GM23338 (cell line): Measurements from ENCODE around the gene UNC13A. TPM values are rescaled to one million over a fixed set of nuclear protein-coding genes. Genes with fewer than 3 reads are reported as not detected.

Source experiments
- ATAC-seq: fragments of 200-7000 bp; cut with Tn5 transposase; 3 replicates; pipeline ENCODE4 v1.9.1; 2020
- DNase-seq: peaks from one replicate; pipeline ENCODE4 v3.0.0-alpha.2; 2015; ENCODE audit warnings: low spot score
- H2AFZ ChIP-seq: fragments of 200-600 bp; sonication (generic); 2 replicates; pipeline ENCODE4 v1.8.0; 2016; ENCODE audit warnings: antibody characterized with exemption, mild to moderate bottlenecking, moderate library complexity
- H3F3A ChIP-seq: fragments of 200-600 bp; sonication (generic); replicated peaks from 2 replicates; pipeline ENCODE4 v1.8.0; 2017; ENCODE audit warnings: antibody characterized with exemption, mixed run types, low read depth
- H3K27ac ChIP-seq: fragments of 200-600 bp; sonication (generic); 2 replicates; pipeline ENCODE4 v1.6.1; 2016; ENCODE audit warnings: low read depth
- H3K27me3 ChIP-seq: fragments of 200-600 bp; sonication (generic); 2 replicates; pipeline ENCODE4 v1.8.0; 2016; ENCODE audit warnings: mild to moderate bottlenecking, mixed run types, moderate library complexity; ENCODE audit not compliant: insufficient read depth
- H3K36me3 ChIP-seq: fragments of 200-600 bp; sonication (generic); 2 replicates; pipeline ENCODE4 v1.8.0; 2016; ENCODE audit warnings: mild to moderate bottlenecking; ENCODE audit not compliant: insufficient read depth
- H3K4me1 ChIP-seq: fragments of 200-600 bp; sonication (generic); 2 replicates; pipeline ENCODE4 v1.8.0; 2016; ENCODE audit warnings: mild to moderate bottlenecking, moderate library complexity; ENCODE audit not compliant: insufficient read depth
- H3K4me2 ChIP-seq: fragments of 200-600 bp; sonication (generic); 2 replicates; pipeline ENCODE4 v1.7.1; 2017; ENCODE audit warnings: mixed run types
- H3K4me3 ChIP-seq: fragments of 200-600 bp; sonication (generic); 2 replicates; pipeline ENCODE4 v1.6.1; 2016; ENCODE audit warnings: mixed run types
- H3K79me2 ChIP-seq: fragments of 200-600 bp; sonication (generic); replicated peaks from 2 replicates; pipeline ENCODE4 v1.8.0; 2017; ENCODE audit warnings: mild to moderate bottlenecking; ENCODE audit not compliant: insufficient read depth
- H3K9me2 ChIP-seq: fragments of 200-600 bp; sonication (generic); 2 replicates; pipeline ENCODE4 v1.8.0; 2017; ENCODE audit not compliant: insufficient read depth
- H4K20me1 ChIP-seq: fragments of 200-600 bp; sonication (generic); replicated peaks from 2 replicates; pipeline ENCODE4 v1.8.0; 2017; ENCODE audit warnings: mild to moderate bottlenecking; ENCODE audit not compliant: insufficient read depth
- H3K27ac Mint-ChIP-seq: 2 replicates; pipeline ENCODE4 v1.8.0; 2020; ENCODE audit warnings: inconsistent platforms, mild to moderate bottlenecking, moderate library complexity, mixed read lengths
- H3K27me3 Mint-ChIP-seq: 3 replicates; pipeline ENCODE4 v1.8.0; 2022; ENCODE audit warnings: low read depth, mild to moderate bottlenecking, moderate library complexity, mixed read lengths, inconsistent platforms; ENCODE audit not compliant: insufficient read depth, poor library complexity
- H3K36me3 Mint-ChIP-seq: 3 replicates; pipeline ENCODE4 v1.8.0; 2021; ENCODE audit warnings: low read depth, mild to moderate bottlenecking, inconsistent platforms, moderate library complexity, mixed read lengths
- H3K4me1 Mint-ChIP-seq: 3 replicates; pipeline ENCODE4 v1.8.0; 2020; ENCODE audit warnings: mild to moderate bottlenecking, inconsistent platforms, mixed read lengths
- H3K4me3 Mint-ChIP-seq: 3 replicates; pipeline ENCODE4 v1.8.0; 2021; ENCODE audit warnings: moderate library complexity, mild to moderate bottlenecking, inconsistent platforms, mixed read lengths
- H3K9me3 Mint-ChIP-seq: 3 replicates; pipeline ENCODE4 v1.8.0; 2020; ENCODE audit warnings: moderate library complexity, mild to moderate bottlenecking, inconsistent platforms, mixed read lengths
- CREB1 ChIP-seq: fragments of 250-450 bp; sonication (Bioruptor Pico); IDR thresholded peaks from 2 replicates; pipeline ENCODE4 v1.5.0; 2020; ENCODE audit warnings: low read depth, mild to moderate bottlenecking, moderate library complexity
- CTCF ChIP-seq, 2 experiments: fragments of 200-600 bp in 1 of 2; sonication (generic) in 1 of 2; conservative IDR thresholded peaks; 2 replicates each; pipeline versions ENCODE4 v1.5.1 to v1.6.1; 2016 to 2017; ENCODE audit warnings: antibody characterized with exemption in 2 of 2, low read depth in 2 of 2, mild to moderate bottlenecking in 2 of 2, moderate library complexity in 1 of 2
- ETS1 ChIP-seq: IDR thresholded peaks from 2 replicates; pipeline ENCODE4 v1.6.1; 2016; ENCODE audit warnings: antibody characterized with exemption
- EZH2 ChIP-seq: fragments of 200-600 bp; sonication (generic); IDR thresholded peaks from one replicate; pipeline ENCODE4 v1.8.0; 2017; ENCODE audit warnings: antibody characterized with exemption, mild to moderate bottlenecking, low read depth; ENCODE audit not compliant: unreplicated experiment
- EZH2phosphoT487 ChIP-seq: fragments of 200-600 bp; sonication (generic); IDR thresholded peaks from one replicate; pipeline ENCODE4 v1.8.1; 2018; ENCODE audit warnings: antibody characterized with exemption; ENCODE audit not compliant: unreplicated experiment
- NANOG ChIP-seq: IDR thresholded peaks from 2 replicates; pipeline ENCODE4 v1.6.1; 2016; ENCODE audit warnings: antibody characterized with exemption, borderline replicate concordance
- POLR2AphosphoS5 ChIP-seq: IDR thresholded peaks from 2 replicates; pipeline ENCODE4 v1.6.1; 2016; ENCODE audit warnings: antibody characterized with exemption, low read depth
- REST ChIP-seq: IDR thresholded peaks from one replicate; pipeline ENCODE4 v1.6.1; 2018; ENCODE audit warnings: antibody characterized with exemption; ENCODE audit not compliant: unreplicated experiment
- STAT1 ChIP-seq: IDR thresholded peaks from one replicate; pipeline ENCODE4 v1.6.1; 2016; ENCODE audit warnings: antibody characterized with exemption; ENCODE audit not compliant: unreplicated experiment
- ZNF462 ChIP-seq: fragments of 250-450 bp; sonication (Bioruptor Pico); IDR thresholded peaks from 2 replicates; pipeline ENCODE4 v1.5.0; 2020; ENCODE audit warnings: mild to moderate bottlenecking, moderate library complexity
- polyA plus RNA-seq: library from polyadenylated mRNA; unstranded; fragments of >200 nt; fragmentation: Nextera tagmentation; extraction: Ambion mirVana; gene quantifications from 2 replicates; pipeline ENCODE4 v1.2.1, GENCODE V29; 2016
- total RNA-seq: library from RNA; depleted of rRNA; stranded (reverse); fragments of >200 nt; shearing (Covaris generic); gene quantifications from 2 replicates; pipeline ENCODE4 v1.2.3, GENCODE V29; 2014

Gene UNC13A
- total and polyA plus RNA-seq, 2 experiments from 2014 or later = 9.5 to 30.4 TPM

- TF ChIP-seq CTCF (conservative IDR thresholded peaks at IDR 0.05; ENCODE audit: low read depth in 2 of 2) = 0 out of 4 replicates have a peak, but pooled peaks of 1 of the 2 experiments have one; percentile 4
Measured at GRCh38 chr19:17555480-17555928, 132.7 kb downstream of the UNC13A start, which contains the start of gene COLGALT1 (continued).

- TF ChIP-seq POLR2AphosphoS5 (no peak), EZH2 (no peak), STAT1 (no peak), NANOG (no peak), CREB1 (no peak), EZH2phosphoT487 (no peak), ETS1 (no peak), ZNF462 (CRISPR knock-in tag) (no peak), REST (no peak)
- H2AFZ ChIP-seq = peak overlapping the region; percentile 95
- no peaks in the 10 kb centered on the region for H3K36me3 ChIP-seq
- ATAC-seq = no peak
- H3K27ac ChIP-seq = no peak overlapping the region
- no peaks in the 10 kb centered on the region; the same call in 1 of the 2 replicates for H3K9me2 ChIP-seq
- H3K4me1 ChIP-seq = 0 out of 2 replicates have a peak, but pooled peaks cover 3% of the 10 kb centered on the region
- peaks cover 4% of the 10 kb centered on the region; the same call in 1 of the 2 replicates for H3K27me3 ChIP-seq
- no peak for DNase-seq
- H3K27me3 Mint-ChIP-seq = peaks cover 5% of the 10 kb centered on the region
- no peaks in the 10 kb centered on the region; the same call in 1 of the 2 replicates for H4K20me1 ChIP-seq
- H3K4me2 ChIP-seq = peak overlapping the region; percentile 75
- no peaks in the 10 kb centered on the region for H3K79me2 ChIP-seq
- peaks cover 13% of the 10 kb centered on the region; the same call in 1 of the 2 replicates for H3F3A ChIP-seq
- peak overlapping the region; percentile 77 for H3K4me3 ChIP-seq
- H3K9me3 Mint-ChIP-seq = no peaks in the 10 kb centered on the region
- H3K27ac Mint-ChIP-seq = no peak overlapping the region
- H3K36me3 Mint-ChIP-seq = peaks cover 8% of the 10 kb centered on the region
- peak overlapping the region; percentile 78 for H3K4me3 Mint-ChIP-seq
- H3K4me1 Mint-ChIP-seq = peaks cover 8% of the 10 kb centered on the region; the same call in 2 of the 3 replicates
Measured at GRCh38 chr19:17554968-17555479, 133.1 kb downstream of the UNC13A start.
